HG03565 (cell line): ENCODE results near the gene RFX8.
"Not testable (repeated sequence)": the region's sequence is repeated elsewhere in the genome, so short reads cannot be mapped to it uniquely, and the experiment has no call there.

Experiments
- ATAC-seq: cut with Tn5 transposase; IDR thresholded peaks from one replicate; pipeline ENCODE4 v1.9.1; 2021; ENCODE audit warnings: mild to moderate bottlenecking, moderate library complexity; ENCODE audit not compliant: unreplicated experiment

The RFX8 gene

DNA sequence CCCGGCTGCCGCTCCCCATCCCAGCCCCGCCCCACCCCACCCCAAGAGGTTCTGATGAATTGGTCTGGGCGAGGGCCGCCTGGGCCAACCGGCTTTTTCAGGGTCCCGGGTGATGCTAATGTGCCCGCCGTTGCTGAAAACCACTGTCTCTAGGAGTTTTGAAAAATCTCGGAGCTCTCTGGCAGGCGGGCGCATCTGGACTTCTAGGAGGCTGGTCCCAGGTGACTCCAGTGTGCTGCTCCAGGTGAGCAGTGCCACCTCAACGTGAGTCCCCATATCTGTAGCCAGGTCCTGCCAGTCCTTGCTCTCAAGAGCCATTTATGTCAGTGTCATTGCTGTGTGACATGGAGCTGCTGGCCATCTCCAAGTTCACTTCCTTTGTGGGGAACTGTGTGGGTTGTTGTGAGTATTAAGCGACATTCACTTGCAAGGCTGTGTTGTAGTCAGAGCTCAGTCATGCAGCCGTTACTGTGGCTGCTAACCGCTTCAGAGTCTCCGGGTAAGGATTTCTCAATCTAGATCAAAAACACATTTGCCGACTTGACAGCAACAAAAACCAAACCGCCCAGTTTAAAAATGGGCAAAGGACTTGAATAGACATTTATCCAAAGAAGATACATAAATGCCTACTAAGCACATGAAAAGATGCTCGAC, at the start of gene RFX8:
RFX8 (minus strand) TSS at position 382 of the 654 bp plus-strand sequence. CDS start 8,264 bp downstream, outside the sequence.
- ATAC-seq, result no peak

DNA sequence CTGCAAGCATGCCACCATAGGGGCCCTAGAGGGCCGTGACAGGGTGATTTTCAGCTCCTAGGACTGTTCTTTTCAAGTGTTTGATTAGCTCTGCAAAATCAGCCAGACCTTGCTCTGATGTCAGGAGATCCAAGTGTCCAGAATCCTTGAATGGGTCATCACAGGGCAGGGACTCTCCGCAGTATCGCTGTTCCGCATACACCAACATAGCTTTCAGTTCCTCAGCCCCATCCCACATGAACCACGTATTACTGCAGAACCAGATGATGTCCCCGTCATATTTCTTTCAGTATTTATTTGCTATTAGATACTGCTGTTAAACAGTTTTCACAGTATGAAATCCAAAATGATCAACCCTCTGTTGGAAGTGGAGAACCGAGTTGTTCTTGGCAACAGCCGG, 46.6 kb upstream of the RFX8 start:
- no peak for ATAC-seq

DNA sequence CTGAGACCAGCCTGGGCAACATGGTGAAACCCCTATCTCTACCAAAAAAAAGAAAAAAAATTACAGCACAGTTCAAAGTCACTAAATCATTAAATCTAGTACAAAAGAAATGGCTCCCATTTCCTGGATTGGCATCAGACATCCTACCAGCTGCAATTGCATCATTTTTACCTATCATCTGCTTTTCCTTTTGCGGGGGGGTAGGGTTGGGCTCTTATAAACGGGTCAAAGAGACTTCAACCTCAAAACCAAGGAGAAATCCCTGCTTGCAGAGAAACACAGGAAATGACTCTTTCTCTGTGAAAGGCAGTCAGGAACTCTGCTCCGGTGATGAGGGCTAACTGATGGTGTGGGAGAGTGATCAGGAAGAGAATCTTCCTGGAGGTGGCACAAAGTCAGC, 45.3 kb upstream of the RFX8 start:
- ATAC-seq, result no peak

DNA sequence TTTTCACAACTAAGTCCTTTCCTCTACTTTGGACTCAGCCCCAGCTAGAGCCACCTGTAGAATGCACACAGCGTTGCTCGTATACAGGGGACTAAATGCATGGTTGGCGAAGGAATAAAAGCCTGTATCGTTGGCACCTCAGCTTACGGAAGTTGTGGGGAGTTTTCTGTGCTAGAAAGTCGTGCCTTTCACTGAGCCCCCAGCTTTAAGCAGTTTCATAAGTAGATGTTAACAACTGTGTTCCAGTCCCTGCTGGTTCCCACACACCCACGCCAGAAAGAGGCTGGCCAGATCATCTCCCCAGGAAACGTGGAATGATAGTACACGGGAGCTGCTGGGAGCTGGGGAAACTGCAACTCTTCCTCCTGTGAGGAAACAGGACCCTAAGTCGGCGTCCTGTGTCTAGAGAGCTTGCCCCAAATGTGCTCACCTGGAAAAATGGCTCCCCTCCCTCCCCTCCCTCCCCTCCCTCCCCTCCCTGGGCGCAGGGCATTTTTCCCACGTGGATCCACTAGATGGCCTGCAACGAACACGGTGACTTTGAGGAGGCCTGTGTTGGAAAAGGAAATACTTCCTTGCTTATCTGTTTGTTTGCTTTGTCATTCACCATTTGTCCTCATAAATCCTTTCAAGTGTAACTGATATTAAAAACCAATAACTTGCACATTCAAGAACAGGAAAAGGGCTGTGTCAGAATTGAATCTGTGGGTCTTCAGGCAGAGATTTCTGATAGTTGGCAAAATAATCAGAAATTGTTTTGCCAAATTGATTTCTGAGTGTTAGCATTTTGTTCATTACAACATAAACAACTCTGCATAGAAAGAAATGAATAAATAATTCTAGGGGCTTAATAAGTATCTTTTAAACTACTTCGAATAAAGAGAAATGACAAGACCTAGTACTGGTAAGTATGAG, 43.9 kb upstream of the RFX8 start:
- no peak for ATAC-seq

DNA sequence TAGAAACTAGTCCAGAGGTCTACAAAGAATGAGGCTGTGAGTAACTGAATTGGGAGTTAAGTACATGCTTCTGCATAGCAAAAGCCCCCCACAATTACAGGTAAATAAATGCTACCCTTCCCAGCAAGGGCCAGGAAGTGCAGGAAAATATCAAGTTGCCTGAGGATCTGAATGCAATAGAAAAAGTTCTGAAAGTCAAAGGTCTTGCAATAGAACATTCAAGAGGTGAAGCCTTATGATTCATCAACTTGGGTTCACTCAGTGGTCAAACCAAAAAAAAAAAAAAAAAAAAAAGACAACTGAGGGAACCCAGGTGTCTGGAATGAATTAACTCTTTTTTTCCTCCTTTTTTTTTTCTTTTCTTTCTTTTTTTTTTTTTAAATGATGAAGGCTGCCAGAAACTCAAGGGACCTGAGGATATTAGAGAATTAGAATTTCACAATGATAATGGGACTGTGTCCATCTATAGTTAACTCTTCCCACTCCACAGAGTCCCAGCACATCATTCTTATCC, 42.9 kb upstream of the RFX8 start:
- no peak for ATAC-seq

DNA sequence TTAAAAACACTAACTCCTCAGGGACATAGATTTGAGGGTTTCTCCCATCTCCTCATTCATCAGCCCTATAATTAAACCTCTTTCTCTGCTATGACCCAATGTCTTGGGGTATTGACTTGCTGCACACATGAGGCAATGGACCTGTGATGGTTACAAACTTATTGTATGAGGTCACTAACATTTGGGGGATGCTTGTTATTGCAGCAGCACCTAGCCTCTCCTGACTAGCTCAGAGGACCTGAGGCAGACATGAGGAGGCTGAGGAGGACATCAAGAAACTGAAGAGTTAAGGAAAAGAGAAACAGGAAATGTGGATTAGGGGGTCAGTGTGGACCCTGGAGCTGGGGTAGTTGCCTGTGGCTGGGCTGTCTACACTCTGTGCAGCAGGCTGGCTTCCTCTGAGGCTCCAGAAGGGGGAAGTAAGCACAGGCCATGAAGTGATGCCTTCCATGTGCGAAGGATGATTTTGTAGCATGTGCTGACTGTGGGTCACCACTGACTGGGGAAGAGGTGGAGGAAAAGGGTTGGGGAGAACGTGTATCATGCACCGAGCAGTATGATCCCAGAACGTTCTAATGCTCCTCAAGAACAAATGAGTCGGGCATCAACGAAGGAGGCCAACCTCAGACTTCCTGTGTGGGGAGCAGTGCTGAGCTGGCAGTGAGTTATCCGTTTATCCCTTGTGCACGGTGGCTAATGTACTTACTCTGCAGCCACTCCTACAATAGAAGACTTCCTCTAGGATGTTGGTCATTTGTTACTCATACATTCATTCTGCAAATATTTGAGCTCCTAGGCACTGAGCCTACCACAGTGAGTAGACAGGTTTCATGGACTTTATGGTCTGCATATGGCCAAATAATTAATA, 42.1 kb upstream of the RFX8 start:
- ATAC-seq, result no peak

DNA sequence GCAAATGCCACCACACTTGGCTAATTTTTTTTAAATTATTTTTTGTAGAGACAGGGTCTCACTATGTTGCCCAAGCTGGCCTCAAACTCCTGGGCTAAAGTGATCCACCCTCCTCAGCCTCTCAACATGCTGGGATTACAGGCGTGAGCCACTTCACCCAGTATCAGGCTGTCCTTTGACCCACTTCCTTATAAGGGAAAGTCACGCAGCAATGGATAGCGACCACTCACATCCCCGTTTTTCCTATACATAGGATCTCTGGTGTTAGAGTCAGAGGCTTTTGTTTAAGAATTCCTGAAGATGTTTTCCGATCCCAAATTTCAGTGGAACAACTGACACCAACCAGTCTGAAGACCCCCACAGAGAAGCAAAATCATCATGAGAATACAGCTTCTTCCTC, 41.4 kb upstream of the RFX8 start:
- no peak for ATAC-seq

DNA sequence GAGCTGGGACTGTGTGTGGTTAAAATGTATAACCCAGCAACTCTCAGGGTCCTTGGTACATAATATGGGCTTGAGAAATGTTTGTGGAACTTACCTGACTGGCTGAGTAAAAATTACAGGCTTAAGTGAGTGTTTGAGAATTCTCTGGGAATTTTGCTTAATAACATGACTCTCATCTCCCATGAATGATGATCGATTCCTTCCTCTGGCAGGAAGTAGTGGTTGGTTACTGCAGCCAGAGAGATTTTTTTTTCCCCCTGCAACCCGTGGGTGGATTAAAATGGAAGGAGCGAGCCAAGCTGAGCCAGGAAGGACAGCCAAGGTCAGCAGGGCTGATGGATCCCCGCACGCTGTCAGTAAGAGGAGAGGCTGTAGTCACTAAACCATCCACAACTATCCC, 40.6 kb upstream of the RFX8 start:
- no peak for ATAC-seq

DNA sequence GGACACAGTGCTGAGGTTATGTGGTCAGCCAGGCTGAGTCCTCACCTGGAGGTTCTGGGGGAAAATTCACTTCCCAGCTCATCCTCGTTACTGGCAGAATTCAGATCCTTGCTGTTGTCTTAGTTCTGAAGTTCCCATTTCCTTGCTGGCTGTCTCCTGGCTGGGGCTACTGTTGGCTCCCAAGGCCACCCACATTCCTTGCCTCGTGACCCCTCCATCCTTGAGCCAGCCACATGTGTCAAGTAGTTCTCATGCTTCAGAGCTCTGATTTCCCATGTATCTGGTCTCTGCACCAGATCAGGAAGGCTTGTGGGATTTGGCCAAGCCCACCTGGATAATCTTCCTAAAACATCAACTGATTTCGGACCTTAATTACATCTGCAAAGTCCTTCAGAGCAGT, 38.1 kb upstream of the RFX8 start:
- ATAC-seq, result no peak

DNA sequence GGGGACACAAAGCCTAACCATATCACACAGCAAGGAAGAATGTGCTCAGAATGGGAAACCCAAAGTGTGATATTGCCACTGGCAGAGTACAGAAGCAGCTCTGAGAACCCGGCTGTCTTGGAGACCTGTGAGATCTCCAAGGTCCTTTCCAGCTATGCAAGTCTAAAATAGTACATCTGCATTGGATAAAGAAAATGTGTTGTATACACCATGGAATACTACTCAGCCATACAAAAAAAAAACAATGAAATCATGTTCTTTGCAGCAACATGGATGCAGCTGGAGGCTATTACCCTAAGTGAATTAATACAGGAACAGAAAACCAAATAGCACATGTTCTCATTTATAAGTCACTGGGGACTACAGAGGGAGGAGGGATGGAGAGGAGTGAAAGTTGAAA, 36.5 kb upstream of the RFX8 start:
- ATAC-seq, result no peak

DNA sequence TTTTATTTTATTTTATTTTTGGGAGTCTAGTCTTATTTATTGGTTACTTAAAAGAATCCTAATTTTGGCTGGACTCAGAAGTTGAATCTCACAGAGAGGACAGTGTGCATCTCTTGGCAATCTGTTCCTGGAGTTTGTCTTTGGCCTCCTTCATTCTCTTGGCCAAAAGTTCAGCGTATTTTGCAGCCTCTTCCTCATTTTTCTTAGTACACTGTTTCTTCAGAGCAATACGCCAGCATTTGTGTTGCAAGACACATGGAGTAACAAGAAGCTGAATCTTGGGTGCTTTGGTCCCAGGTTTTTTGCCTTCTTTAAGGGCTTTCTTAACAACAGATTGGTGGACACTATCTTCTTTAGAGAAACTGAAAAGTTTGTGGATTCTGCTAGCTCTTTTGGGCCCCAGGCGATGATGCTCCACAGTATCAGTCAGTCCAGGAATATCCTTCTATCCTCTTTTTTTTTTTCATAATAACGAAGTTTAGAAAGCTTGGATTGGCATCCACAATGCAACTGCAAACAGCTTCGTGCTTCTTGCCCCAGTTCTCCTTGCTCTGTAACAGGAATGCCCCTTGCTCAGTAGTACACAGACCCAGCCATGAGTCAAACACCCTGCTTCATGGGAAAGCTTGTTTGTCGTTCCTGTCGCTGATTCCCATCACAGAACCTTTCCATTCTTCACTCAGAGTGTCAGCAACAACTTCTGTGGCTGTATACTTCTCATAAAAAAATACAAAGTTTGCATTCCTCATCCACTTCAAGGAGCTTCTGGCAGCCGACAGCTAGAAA, 34.8 kb upstream of the RFX8 start:
- ATAC-seq, result no peak

DNA sequence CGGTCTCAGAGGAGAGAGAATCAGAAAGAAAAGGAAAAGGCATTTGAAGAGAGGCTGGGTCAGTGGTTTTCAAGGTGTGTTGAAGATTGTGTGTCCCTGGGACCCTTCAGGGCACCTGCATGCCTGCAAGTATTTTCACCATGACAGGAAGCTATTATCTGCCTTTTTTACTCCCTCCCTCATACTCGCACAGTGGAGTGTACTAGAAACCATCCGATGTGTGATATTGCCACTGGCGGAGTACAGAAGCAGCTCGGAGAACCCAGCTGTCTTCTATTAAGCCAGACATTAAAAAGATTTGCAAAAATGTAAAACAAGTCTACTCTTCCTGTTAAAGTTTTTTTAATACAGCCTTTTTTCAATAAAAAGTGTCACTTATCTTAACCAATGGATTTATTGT, 33.7 kb upstream of the RFX8 start:
- ATAC-seq, result no peak

DNA sequence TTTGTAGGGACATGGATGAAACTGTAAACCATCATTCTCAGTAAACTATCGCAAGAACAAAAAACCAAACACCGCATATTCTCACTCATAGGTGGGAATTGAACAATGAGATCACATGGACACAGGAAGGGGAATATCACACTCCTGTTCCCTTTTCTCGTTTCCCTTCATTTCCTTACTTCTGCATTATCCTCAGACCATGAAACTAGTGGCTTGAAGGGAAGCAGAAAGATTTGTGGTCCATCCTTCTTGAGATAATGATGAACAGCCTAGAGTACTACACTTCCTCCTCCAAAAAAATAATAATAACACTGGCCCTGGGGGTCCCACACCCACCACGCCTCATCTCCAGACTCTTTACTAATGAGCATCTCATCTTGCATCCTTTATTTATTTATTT, 30.4 kb upstream of the RFX8 start:
- not testable (repeated sequence) for ATAC-seq

DNA sequence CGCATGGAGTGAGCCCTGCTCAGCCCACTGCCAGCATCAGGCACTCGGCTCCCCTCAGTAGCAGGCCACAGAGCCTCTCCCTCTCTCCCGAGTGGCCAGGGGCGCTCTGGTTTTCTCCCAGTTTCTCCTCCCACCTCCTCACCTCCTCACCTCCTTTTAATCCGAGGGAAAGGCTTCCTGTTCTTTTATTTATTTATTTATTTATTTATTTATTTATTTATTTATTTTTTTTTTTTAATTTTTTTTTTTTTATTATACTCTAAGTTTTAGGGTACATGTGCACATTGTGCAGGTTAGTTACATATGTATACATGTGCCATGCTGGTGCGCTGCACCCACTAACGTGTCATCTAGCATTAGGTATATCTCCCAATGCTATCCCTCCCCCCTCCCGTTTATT, 29.8 kb upstream of the RFX8 start:
- not testable (repeated sequence) for ATAC-seq

DNA sequence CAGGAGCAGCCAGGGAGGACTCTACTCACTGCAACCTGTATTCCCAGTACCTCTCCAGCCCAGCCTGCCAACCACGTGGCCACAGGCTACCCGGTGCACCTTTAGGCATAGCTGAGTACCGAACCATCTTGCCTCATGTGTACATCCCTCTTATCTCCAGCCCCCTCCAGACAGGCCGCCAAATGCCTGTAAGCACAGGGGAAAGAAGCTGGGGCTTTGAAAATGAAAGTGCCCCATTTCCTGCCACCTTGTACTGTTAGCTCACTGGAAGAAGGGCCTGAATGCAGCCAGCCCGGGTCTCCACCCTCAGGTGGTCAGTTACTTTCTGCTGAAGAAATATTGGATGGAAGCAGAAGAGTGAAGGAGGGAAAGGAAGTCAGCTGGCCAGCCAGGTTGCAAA, 27.2 kb upstream of the RFX8 start:
- no peak for ATAC-seq

DNA sequence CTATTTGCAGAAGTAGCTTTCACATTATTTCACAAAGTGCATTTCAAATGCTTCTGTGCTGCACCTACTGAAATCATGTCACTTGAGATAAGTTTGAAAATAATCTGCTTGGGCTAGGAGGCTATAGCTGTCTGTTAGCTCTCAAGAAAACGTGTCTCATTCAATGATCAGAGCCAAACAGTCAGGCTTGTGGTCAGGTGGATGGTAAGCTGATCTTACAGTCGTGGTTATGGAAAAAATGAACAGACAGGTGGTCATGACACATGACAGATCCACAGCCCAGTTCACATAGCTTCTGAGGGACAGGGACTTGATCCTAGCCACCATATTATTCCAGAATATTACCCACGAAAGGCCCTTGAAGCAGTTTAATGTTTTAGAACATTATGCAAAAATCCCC, 26.5 kb upstream of the RFX8 start:
- no peak for ATAC-seq

DNA sequence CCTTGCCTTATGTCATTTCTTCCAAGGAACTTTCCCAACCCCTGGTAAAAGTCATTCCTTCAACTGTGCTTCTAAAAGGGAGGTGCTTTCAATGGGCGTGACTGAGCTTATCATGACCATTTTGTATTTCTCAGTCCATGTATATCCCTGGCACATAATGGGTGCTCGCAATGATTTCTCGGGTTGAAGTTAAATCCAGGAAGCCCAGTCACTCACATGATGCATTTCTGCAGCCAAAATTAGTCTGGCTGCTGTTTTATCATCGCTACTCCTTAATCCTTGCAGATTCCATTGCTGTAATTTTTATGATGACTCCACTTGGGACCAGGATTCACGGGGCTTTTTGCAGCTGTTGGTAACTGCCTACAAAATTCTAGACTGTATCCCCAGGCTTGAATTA, 25.9 kb upstream of the RFX8 start:
- ATAC-seq, result no peak

DNA sequence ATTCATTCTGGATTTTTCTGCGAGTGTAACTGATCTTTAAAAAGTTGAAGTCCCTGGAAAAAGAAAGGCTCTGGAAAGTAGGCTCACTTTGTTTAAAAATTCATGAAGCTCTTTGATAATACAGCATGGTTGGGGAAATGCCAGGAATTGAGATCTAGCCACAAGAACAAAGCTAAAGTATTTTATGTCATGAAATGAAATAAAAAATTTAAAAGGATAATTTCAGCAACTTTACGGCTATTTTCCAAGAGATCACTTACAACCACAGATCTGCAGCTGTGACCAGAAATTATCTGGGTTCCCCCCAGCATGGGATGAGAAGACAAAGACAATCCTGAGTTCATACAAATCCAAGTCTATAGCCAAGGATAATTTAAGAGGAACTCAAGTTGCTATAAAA, 25.3 kb upstream of the RFX8 start:
- ATAC-seq, result no peak

DNA sequence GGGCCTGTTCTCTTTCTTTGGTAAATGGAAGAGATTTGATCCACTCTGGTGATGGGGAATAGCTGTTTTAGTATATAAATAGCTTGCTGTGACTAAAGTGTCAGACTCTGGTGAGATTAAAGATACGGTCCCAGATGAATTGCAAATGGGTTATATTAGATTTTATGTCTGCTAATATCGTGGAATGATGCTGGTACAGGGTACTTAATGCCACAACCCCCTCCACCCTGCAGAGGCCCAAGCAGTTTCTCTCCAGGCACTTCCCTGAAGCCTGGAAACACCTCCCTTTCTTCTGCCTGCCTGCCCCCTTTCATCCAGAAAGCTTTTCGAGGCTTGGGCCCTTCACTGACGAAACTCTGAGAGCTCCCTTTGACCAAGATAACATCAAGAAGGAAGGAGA, 21.4 kb upstream of the RFX8 start:
- no peak for ATAC-seq

DNA sequence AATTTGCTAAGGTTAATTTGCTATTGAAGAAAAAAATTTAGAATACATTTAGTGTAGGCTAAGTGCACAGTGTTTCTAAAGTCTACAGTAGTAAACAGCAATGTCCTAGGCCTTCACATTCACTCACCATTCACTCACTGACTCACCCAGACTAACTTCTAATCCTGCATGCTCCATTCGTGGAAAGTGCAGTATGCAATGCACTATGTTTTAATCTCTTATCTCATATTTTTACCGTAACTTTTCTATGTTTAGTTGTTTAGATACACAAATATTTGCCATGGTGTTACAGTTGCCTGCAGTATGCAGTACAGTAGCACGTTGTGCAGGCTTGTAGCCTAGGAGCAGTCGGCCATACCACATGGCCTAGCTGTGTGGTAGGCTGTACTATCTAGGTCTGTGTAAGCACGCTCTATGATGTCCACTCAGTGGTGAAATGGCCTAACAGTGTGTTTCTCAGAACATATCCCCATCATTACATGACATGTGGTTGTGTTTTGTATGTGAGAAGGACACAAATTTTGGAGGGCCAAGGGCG, 18.1 kb upstream of the RFX8 start:
- no peak for ATAC-seq
